ENCODE measurements around the gene FIS1. TPM values are rescaled to one million over a fixed set of nuclear protein-coding genes. Genes with fewer than 3 reads are reported as not detected.

FIS1 gene
- total RNA-seq, 1 experiment from 2014 or later, result 200 TPM

DNA sequence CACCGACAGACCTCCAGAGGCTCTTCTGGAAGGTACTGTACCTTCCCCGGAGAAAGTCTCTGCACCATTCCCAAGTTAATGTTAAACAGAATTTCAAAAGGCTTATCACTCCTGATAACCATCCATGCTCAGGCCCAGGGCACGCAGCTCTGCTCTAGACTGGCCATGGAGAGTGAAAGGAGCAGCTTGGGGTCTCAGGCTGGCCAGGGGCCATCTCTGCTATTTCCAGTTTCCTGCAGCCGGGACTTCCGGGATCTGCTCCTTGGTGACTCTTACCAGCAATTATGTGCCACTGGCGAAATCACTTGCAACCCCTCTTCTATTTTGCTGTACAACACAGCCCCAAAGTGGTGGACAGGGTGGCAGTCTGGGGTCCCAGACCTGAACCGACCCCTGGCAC, 13.2 kb downstream of the FIS1 start:
- CTCF ChIA-PET, result interaction anchor here (1.3 kb wide), 1 partner anchor 13 kb away, joined by 3 read pairs; no protein-coding TSS in a partner anchor
- POLR2A ChIA-PET (ENCODE audit: unreplicated experiment), result interaction anchor here (1.1 kb wide), 1 partner anchor 14 kb away, joined by 61 read pairs; the partner anchor contains the start of genes PLOD3 and ZNHIT1

DNA sequence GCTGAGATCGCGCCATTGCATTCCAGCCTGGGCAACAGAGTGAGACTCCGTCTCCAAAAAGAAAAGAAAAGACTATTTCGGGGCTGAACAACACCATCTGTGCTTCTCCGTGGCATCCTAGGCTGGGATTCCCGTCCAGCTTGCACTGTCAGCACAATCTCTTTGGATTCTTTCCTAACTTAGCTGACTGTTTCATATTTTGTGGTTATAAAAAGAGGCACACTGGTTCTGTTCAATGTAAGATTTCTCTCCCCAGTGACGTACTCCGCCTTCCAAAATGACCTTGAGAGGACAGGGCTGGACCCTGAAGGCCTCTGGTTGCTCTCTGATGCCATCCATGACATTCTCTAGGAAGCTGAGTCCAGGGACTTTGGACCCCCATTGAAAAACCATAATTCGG, 18.2 kb downstream of the FIS1 start:
- H3K27me3 ChIP-seq (ENCODE audit: insufficient read depth, low read depth), result no peaks in the 10 kb centered on the region
- H3K9me2 ChIP-seq (ENCODE audit: insufficient read depth), result no peaks in the 10 kb centered on the region
- POLR2A ChIA-PET (ENCODE audit: unreplicated experiment), result interaction anchor here (0.7 kb wide), 1 partner anchor 83 kb away, joined by 7 read pairs; no protein-coding TSS in a partner anchor
- intact Hi-C loops (cut with micrococcal nuclease; ENCODE audit: unreplicated experiment), result no loop called here
- H3K4me3 ChIP-seq, result no peak overlapping the region
- DNase-seq, result no peak
- no peaks in the 10 kb centered on the region for H3K79me2 ChIP-seq (ENCODE audit: low read depth)
- no TSS peak for BruUV-seq (replicated peaks)
- no peak for TF ChIP-seq EZH2 (IDR thresholded peaks at IDR 0.05; ENCODE audit: low read depth)
- TF ChIP-seq, protein P1, sequence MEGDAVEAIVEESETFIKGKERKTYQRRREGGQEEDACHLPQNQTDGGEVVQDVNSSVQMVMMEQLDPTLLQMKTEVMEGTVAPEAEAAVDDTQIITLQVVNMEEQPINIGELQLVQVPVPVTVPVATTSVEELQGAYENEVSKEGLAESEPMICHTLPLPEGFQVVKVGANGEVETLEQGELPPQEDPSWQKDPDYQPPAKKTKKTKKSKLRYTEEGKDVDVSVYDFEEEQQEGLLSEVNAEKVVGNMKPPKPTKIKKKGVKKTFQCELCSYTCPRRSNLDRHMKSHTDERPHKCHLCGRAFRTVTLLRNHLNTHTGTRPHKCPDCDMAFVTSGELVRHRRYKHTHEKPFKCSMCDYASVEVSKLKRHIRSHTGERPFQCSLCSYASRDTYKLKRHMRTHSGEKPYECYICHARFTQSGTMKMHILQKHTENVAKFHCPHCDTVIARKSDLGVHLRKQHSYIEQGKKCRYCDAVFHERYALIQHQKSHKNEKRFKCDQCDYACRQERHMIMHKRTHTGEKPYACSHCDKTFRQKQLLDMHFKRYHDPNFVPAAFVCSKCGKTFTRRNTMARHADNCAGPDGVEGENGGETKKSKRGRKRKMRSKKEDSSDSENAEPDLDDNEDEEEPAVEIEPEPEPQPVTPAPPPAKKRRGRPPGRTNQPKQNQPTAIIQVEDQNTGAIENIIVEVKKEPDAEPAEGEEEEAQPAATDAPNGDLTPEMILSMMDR (conservative IDR thresholded peaks at IDR 0.05), result no peak
- no peaks in the 10 kb centered on the region; the same call in 1 of the 2 replicates for H4K20me1 ChIP-seq (ENCODE audit: insufficient read depth)
- H2AFZ ChIP-seq, result no peak overlapping the region
- H3F3A ChIP-seq (ENCODE audit: insufficient read depth, low read depth), result peaks cover 3% of the 10 kb centered on the region; the same call in 1 of the 2 replicates
- H3K4me1 ChIP-seq (replicated peaks; ENCODE audit: insufficient read depth), result peaks cover under 1% of the 10 kb centered on the region; the same call in 1 of the 2 replicates
- CTCF ChIA-PET, result interaction anchor here (0.7 kb wide), 1 partner anchor 174 kb away, joined by 3 read pairs; no protein-coding TSS in a partner anchor
- H3K9me3 ChIP-seq (ENCODE audit: insufficient read depth, low read depth), result no peaks in the 10 kb centered on the region
- no peak overlapping the region for H3K27ac ChIP-seq
- 0 out of 2 replicates have a peak, but pooled peaks cover 5% of the 10 kb centered on the region for H3K36me3 ChIP-seq (ENCODE audit: low read depth)
- no peak overlapping the region for H3K4me2 ChIP-seq

More for the DNA sequence above, 13.2 kb downstream of the FIS1 start:
- no peaks in the 10 kb centered on the region for H4K20me1 ChIP-seq (ENCODE audit: insufficient read depth)
- H3K9me3 ChIP-seq (ENCODE audit: insufficient read depth, low read depth), result no peaks in the 10 kb centered on the region
- TF ChIP-seq EZH2 (IDR thresholded peaks at IDR 0.05; ENCODE audit: low read depth), result no peak
- TF ChIP-seq, protein P1 (conservative IDR thresholded peaks at IDR 0.05), result no peak
- H3K27me3 ChIP-seq (ENCODE audit: insufficient read depth, low read depth), result no peaks in the 10 kb centered on the region
- H3K27ac ChIP-seq, result peak overlapping the region; percentile 44; the same call in 1 of the 2 replicates
- intact Hi-C loops (cut with micrococcal nuclease; ENCODE audit: unreplicated experiment), result loop anchor here (1.0 kb wide), 2 partner anchors 13 kb away; partner anchors contain the start of gene ZNHIT1
- H2AFZ ChIP-seq, result no peak overlapping the region
- H3K4me2 ChIP-seq, result peak overlapping the region; percentile 80
- no peaks in the 10 kb centered on the region for H3K79me2 ChIP-seq (ENCODE audit: low read depth)
- peak in 1 of 2 experiments; percentile 29 for DNase-seq
- H3K9me2 ChIP-seq (ENCODE audit: insufficient read depth), result no peaks in the 10 kb centered on the region
- 0 out of 2 replicates have a peak, but pooled peaks cover 5% of the 10 kb centered on the region for H3K36me3 ChIP-seq (ENCODE audit: low read depth)
- no TSS peak for BruUV-seq (replicated peaks)
- H3F3A ChIP-seq (ENCODE audit: insufficient read depth, low read depth), result peaks cover 19% of the 10 kb centered on the region; the same call in 1 of the 2 replicates
- peak overlapping the region; percentile 59; the same call in 1 of the 2 replicates for H3K4me3 ChIP-seq
- peaks cover 5% of the 10 kb centered on the region for H3K4me1 ChIP-seq (replicated peaks; ENCODE audit: insufficient read depth)

DNA sequence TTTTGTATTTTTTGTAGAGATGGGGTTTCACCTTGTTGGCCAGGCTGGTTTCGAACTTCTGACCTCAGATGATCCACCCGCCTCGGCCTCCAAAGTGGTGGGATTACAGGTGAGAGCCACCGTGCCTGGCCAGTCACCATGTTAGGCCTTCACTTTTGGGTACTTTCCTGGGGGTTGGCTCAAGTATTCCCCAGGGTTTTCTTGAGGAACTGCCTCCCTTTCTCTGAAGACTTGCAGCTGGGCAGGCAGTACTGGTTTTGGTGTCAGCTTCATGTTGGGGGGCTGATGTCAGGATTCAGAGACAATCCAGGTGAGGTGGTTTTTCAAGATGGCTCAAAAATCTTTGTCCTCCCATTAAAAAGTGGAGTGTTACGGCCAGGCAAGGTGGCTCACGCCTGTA, 19.2 kb downstream of the FIS1 start:
- CTCF ChIA-PET, result interaction anchor here (1.0 kb wide), 1 partner anchor 81 kb away, joined by 3 read pairs; no protein-coding TSS in a partner anchor

More for the DNA sequence above, 19.2 kb downstream of the FIS1 start:
- no peak for DNase-seq
- no peaks in the 10 kb centered on the region for H3K9me2 ChIP-seq (ENCODE audit: insufficient read depth)
- POLR2A ChIA-PET (ENCODE audit: unreplicated experiment), result no interaction called here
- H4K20me1 ChIP-seq (ENCODE audit: insufficient read depth), result no peaks in the 10 kb centered on the region; the same call in 1 of the 2 replicates
- H3K4me3 ChIP-seq, result no peak overlapping the region
- no peak overlapping the region for H3K27ac ChIP-seq
- H3K9me3 ChIP-seq (ENCODE audit: insufficient read depth, low read depth), result no peaks in the 10 kb centered on the region
- no peak overlapping the region for H2AFZ ChIP-seq
- TF ChIP-seq, protein P1 (conservative IDR thresholded peaks at IDR 0.05), result no peak
- TF ChIP-seq EZH2 (IDR thresholded peaks at IDR 0.05; ENCODE audit: low read depth), result no peak
- no peaks in the 10 kb centered on the region for H3K4me1 ChIP-seq (replicated peaks; ENCODE audit: insufficient read depth)
- H3K27me3 ChIP-seq (ENCODE audit: insufficient read depth, low read depth), result no peaks in the 10 kb centered on the region
- H3K36me3 ChIP-seq (ENCODE audit: low read depth), result 0 out of 2 replicates have a peak, but pooled peaks cover 5% of the 10 kb centered on the region
- no peaks in the 10 kb centered on the region for H3F3A ChIP-seq (ENCODE audit: insufficient read depth, low read depth)
- H3K4me2 ChIP-seq, result no peak overlapping the region
- H3K79me2 ChIP-seq (ENCODE audit: low read depth), result peaks cover 5% of the 10 kb centered on the region; the same call in 1 of the 2 replicates
- no TSS peak for BruUV-seq (replicated peaks)
- intact Hi-C loops (cut with micrococcal nuclease; ENCODE audit: unreplicated experiment), result no loop called here

All from PC-9 (cell line).